Endothelial cell of umbilical vein (primary cell): ENCODE data around the gene FBL.

Source experiments
- EZH2 ChIP-seq: IDR thresholded peaks from 2 replicates; pipeline ENCODE4 v1.6.1; 2012; ENCODE audit warnings: borderline replicate concordance, low read depth, mild to moderate bottlenecking, moderate library complexity, low read length, inconsistent platforms; ENCODE audit not compliant: severe bottlenecking
- FOS ChIP-seq: IDR thresholded peaks from 2 replicates; pipeline ENCODE4 v1.6.1; 2011; ENCODE audit warnings: mild to moderate bottlenecking, low read length, moderate library complexity, borderline replicate concordance; ENCODE audit not compliant: insufficient read depth
- GATA2 ChIP-seq: IDR thresholded peaks from 2 replicates; pipeline ENCODE4 v1.7.0; 2011; ENCODE audit warnings: low read depth, mild to moderate bottlenecking, moderate library complexity, mixed read lengths, low read length; ENCODE audit not compliant: insufficient read length, insufficient read depth
- JUN ChIP-seq: IDR thresholded peaks from 2 replicates; pipeline ENCODE4 v1.6.1; 2011; ENCODE audit warnings: borderline replicate concordance, low read depth; ENCODE audit not compliant: insufficient read length, insufficient read depth
- MYC ChIP-seq: IDR thresholded peaks from one replicate; pipeline ENCODE4 v1.6.1; 2011; ENCODE audit warnings: mild to moderate bottlenecking, low read depth, low read length
- POLR2A ChIP-seq: IDR thresholded peaks from 2 replicates; pipeline ENCODE4 v1.6.1; 2012; ENCODE audit warnings: low read depth, mild to moderate bottlenecking, control low read depth, low read length
- POLR2AphosphoS5 ChIP-seq: IDR thresholded peaks from 2 replicates; pipeline ENCODE4 v1.6.1; 2012; ENCODE audit warnings: low read depth, mild to moderate bottlenecking, control low read depth, low read length, moderate library complexity; ENCODE audit not compliant: insufficient read depth
- TF ChIP-seq, protein P1 (sequence below), 2 donors: IDR thresholded peaks; 1 replicate in 1 of 2; 2 replicates in 1 of 2; pipeline ENCODE4 v1.5.1; 2011; ENCODE audit warnings: low read length in 2 of 2, mild to moderate bottlenecking in 2 of 2, moderate library complexity in 2 of 2, control low read depth in 1 of 2, inconsistent platforms in 1 of 2, low read depth in 1 of 2; ENCODE audit not compliant: insufficient read depth in 1 of 2; ENCODE audit errors: extremely low read depth in 1 of 2
- TF ChIP-seq, protein P2 (sequence below): IDR thresholded peaks from 2 replicates; pipeline ENCODE4 v1.6.1; 2011; ENCODE audit not compliant: insufficient read depth, insufficient read length

DNA sequence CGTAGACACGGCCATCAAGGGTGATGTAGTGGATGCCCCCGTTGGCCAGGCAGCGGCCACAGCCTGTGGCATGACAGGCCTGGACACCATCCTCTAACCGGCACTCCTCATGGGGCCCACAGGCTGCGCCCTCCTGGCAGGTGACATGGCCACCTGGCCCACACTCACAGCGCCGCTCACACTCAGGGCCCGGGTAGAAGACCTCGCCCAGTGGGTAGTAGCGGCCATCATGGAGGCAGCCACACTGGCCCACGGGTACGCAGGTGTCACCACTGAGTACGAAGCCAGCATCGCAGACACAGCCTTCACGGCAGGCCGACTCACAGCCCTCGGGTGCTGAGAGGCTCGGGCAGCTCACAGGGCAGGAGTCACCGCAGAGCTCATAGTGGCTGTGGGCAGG is 27.2 kb upstream of the FBL start:
- no peak for TF ChIP-seq MYC
- TF ChIP-seq, protein P1, sequence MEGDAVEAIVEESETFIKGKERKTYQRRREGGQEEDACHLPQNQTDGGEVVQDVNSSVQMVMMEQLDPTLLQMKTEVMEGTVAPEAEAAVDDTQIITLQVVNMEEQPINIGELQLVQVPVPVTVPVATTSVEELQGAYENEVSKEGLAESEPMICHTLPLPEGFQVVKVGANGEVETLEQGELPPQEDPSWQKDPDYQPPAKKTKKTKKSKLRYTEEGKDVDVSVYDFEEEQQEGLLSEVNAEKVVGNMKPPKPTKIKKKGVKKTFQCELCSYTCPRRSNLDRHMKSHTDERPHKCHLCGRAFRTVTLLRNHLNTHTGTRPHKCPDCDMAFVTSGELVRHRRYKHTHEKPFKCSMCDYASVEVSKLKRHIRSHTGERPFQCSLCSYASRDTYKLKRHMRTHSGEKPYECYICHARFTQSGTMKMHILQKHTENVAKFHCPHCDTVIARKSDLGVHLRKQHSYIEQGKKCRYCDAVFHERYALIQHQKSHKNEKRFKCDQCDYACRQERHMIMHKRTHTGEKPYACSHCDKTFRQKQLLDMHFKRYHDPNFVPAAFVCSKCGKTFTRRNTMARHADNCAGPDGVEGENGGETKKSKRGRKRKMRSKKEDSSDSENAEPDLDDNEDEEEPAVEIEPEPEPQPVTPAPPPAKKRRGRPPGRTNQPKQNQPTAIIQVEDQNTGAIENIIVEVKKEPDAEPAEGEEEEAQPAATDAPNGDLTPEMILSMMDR (IDR thresholded peaks at IDR 0.05; ENCODE audit: extremely low read depth in 1 of 2, insufficient read depth in 1 of 2, low read depth in 1 of 2, low read length in 2 of 2), result no peak
- TF ChIP-seq, protein P2, sequence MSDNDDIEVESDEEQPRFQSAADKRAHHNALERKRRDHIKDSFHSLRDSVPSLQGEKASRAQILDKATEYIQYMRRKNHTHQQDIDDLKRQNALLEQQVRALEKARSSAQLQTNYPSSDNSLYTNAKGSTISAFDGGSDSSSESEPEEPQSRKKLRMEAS, result no peak
- TF ChIP-seq EZH2, result no peak
- TF ChIP-seq POLR2AphosphoS5, result no peak
- TF ChIP-seq POLR2A, result no peak
- TF ChIP-seq JUN, result no peak
- TF ChIP-seq FOS, result no peak
- no peak for TF ChIP-seq GATA2
